ENCODE measurements around the gene XAB2.
A peak's percentile ranks its signal among the peaks of the same experiment; 100 is the strongest.

XAB2 gene

DNA sequence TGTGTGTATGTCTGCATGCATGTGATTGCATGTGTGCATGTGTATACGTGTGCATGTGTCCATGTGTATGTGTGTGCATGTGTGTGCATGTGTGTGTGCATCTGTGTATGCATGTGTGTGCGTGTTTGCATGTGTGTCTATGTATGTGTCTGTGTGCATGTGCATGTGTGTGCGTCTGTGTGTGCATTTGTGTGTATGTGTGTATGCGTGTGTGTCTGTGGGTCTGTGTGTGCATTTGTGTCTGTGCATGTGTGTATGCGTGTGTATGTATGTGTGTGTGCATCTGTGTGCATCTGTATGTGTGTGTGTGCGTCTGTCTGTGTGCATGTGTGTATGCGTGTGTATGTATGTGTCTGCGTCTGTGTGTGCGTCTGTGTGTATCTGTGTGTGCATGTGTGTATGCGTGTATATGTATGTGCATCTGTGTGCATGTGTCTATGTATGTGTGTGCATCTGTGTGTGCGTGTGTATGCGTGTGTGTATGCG is 10.6 kb upstream of the XAB2 start:
- no peak for DNase-seq (ENCODE audit: insufficient read length)
- TF ChIP-seq POLR2AphosphoS5 (IDR thresholded peaks at IDR 0.05; ENCODE audit: low read depth, low read length) (peak; percentile 52; the same call in 1 of the 2 replicates), TAF1 (IDR thresholded peaks at IDR 0.05; ENCODE audit: borderline replicate concordance, low read depth, low read length) (no peak)
- peak; percentile 87 for FAIRE-seq

DNA sequence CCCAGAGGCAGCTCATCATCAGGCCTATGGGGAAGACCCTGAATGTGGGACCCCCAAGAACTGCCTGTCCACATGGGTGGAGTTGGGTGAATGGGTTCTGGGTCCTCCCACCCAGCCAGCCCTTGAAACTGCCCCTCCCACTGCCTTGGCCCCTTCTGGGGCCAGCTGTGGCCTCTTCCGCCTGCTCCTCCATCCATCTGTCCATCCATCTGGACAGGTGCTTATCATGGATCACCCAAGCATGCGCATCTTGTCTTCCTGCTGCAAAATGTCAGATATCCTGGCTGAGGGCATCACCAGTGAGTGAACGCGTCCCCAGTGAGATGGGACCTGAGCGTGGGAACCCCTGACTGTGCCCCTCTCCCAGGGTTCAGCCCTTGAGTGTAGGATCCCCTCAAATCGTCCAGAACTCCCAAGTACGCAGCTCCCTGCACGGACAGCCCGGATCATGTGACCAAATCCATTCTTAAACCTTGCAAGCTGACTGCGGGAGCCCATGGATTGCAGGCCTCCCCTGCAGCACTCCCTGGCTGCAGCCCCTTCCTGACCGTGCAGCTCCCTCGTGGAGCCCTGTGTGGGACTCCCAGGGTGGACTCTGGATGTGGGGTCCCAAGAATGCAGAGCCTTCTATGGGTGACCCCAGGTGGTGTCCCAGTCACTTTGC is 9.6 kb upstream of the XAB2 start:
- TF ChIP-seq POLR2AphosphoS5 (IDR thresholded peaks at IDR 0.05; ENCODE audit: low read depth, low read length) (0 out of 2 replicates have a peak, but pooled peaks have one; percentile 18), POLR2A (IDR thresholded peaks at IDR 0.05; ENCODE audit: low read depth, low read length) (no peak)
- FAIRE-seq (no peak), DNase-seq (ENCODE audit: insufficient read length) (no peak)

DNA sequence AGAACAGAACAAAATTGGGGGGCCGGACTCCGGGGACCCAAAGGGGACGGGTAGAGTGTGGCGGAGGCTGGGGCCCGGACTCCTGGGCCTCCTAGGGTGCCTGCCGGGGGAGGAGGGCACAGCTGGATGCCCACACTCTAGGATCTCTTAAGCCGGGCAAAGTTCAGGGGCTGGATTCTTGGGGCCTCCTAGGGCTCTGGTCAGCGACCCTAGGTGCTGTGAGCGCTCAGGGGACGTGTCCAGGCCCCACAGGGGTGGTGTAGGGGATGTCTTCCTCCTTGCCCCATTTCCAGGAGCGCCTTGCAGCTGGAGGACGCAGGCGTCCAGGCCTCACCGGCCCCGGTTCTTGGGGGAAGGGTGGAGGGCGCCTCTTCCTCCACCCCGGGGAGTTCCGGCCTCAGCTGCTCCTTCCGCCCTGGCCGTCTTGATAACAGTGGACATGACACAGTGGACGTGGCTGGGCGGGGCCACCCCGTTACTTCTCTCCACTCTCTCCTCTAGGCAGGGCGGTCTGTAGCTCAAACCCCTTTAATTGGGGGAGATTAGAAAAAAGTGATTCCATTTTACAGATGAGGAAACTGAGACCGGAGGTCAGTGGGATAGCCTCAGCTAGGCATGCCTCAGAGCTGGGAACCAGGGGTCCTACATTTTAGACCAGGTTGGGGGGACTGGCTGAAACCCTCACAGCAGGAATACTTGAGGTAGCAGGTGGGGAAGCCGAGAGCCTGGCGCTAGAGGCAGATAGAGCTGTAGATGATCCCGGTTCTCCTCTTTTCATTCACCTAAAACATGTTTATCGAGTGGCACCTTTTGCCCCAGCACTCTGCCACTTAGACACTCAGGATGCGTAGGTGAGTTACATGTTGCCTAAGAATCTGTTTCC is 8.3 kb upstream of the XAB2 start:
- FAIRE-seq = peak; percentile 78
- TF ChIP-seq POLR2A (IDR thresholded peaks at IDR 0.05; ENCODE audit: low read depth, low read length) = no peak
- no peak for TF ChIP-seq TAF1 (IDR thresholded peaks at IDR 0.05; ENCODE audit: borderline replicate concordance, low read depth, low read length)
- no peak; the same call in 1 of the 2 replicates for TF ChIP-seq POLR2AphosphoS5 (IDR thresholded peaks at IDR 0.05; ENCODE audit: low read depth, low read length)
- no peak for DNase-seq (ENCODE audit: insufficient read length)

DNA sequence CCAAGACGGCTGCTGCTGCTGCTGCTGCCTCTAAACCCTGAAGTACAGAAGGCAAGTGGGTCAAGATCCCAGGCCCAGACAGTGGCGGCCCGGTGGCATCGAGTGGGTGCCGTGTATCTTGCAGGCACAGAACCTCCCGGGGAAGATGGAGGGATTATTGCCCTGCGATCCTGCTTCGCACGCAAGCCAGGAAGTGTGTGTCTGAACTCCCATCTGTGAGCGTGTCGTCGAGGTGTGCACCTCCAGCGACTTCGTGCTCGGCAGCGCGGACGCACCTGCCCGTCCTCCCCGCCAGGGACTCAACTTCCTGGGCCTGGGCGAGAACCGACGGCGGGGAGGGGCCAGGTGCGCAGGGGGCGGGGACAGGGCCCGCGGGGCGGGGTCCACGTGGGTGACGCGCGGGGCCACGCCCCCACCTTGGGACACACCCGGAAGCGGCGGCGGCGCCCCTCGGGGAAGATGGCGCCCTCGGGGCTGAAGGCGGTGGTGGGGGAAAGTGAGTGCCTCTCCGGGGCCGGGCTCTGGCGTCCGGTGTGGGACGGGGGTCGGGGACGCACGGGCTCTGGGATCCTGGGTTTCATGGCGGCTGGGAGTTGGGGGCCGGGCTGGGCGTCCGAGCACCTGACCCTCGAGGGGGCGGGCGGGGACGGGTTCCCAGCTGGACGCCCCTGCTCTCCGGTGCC is 7.5 kb upstream of the XAB2 start, which contains the start of gene STXBP2:
Gene STXBP2 (plus strand): TSS at position 420 of the 683 bp plus-strand sequence. CDS start 40 bp downstream, at position 460.
- TF ChIP-seq POLR2AphosphoS5 (IDR thresholded peaks at IDR 0.05; ENCODE audit: low read depth, low read length) (peak; percentile 63), POLR2A (IDR thresholded peaks at IDR 0.05; ENCODE audit: low read depth, low read length) (peak; percentile 82; the same call in 1 of the 2 replicates), TAF1 (IDR thresholded peaks at IDR 0.05; ENCODE audit: borderline replicate concordance, low read depth, low read length) (peak; percentile 88)
- DNase-seq (ENCODE audit: insufficient read length) (peak; percentile 99), FAIRE-seq (peak; percentile 97)

DNA sequence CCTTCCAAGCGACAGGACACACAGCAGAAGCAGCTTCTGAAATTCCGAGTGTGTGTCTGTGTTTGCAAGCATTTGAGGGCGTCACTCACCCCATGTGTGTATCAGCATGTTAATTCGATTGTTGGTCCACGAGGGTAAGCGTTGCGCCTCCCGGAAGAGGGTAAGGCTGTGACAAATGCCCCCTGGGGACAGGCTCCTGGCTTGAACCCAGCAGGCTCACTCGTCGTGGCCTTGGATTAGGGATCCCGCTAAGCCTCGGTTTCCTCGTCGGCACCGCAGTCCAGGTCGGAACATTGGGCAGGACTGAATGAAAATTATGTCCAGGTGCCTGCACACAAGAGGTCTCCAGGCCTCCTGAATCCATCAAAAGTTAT is 7.0 kb upstream of the XAB2 start:
- TF ChIP-seq POLR2AphosphoS5 (IDR thresholded peaks at IDR 0.05; ENCODE audit: low read depth, low read length) = no peak
- TF ChIP-seq POLR2A (IDR thresholded peaks at IDR 0.05; ENCODE audit: low read depth, low read length) = no peak
- TF ChIP-seq TAF1 (IDR thresholded peaks at IDR 0.05; ENCODE audit: borderline replicate concordance, low read depth, low read length) = no peak
- no peak for FAIRE-seq
- DNase-seq (ENCODE audit: insufficient read length) = no peak

DNA sequence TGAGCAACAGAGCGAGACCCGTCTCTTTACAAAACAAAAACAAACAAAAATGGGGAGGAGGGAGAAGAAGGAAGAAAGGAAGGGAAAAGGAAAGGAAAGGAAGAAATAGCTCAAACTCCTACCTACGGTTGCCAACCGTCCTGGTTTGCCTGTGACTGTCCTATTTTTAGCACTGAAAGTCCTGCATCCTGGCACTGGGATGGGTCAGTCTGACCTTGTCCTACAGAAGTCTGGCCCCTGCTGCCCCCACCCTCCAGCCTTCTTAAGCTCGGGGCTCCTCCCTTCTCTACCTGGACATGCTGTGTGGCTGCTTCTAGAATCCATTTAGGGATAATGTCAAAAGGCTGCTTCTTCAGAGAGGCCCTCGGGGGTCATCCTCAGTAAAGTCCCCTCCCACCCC is 6.3 kb upstream of the XAB2 start:
- TF ChIP-seq TAF1 (IDR thresholded peaks at IDR 0.05; ENCODE audit: borderline replicate concordance, low read depth, low read length) (no peak), POLR2A (IDR thresholded peaks at IDR 0.05; ENCODE audit: low read depth, low read length) (no peak), POLR2AphosphoS5 (IDR thresholded peaks at IDR 0.05; ENCODE audit: low read depth, low read length) (no peak)
- DNase-seq (ENCODE audit: insufficient read length) (no peak), FAIRE-seq (no peak)

DNA sequence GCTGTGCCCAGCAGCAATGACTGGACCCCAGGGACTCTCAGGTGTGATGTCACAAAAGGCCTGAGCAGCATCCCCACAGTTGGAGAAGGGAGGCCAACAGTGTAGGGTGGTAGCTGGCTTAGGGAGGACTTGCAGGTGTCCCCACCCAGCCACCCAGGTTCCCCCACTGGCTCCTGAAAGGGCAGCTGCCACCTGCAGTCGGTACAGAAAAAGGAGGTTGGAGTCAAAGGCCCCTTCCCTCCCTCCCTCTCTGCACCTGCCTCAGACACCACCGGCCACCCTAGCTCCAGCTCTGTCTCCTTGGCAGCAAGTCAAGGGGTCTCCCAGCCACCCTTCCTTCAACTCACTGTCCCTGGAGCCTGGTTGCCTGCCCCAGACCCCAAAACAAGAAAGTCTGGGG is 4.4 kb upstream of the XAB2 start, which contains the start of gene PCP2:
Gene PCP2 (minus strand): TSS at position 22 of the 400 bp plus-strand sequence. CDS start 262 bp downstream, outside the sequence.
- no peak for TF ChIP-seq POLR2A (IDR thresholded peaks at IDR 0.05; ENCODE audit: low read depth, low read length)
- no peak for TF ChIP-seq POLR2AphosphoS5 (IDR thresholded peaks at IDR 0.05; ENCODE audit: low read depth, low read length)
- TF ChIP-seq TAF1 (IDR thresholded peaks at IDR 0.05; ENCODE audit: borderline replicate concordance, low read depth, low read length) = no peak
- DNase-seq (ENCODE audit: insufficient read length) (no peak), FAIRE-seq (no peak)

DNA sequence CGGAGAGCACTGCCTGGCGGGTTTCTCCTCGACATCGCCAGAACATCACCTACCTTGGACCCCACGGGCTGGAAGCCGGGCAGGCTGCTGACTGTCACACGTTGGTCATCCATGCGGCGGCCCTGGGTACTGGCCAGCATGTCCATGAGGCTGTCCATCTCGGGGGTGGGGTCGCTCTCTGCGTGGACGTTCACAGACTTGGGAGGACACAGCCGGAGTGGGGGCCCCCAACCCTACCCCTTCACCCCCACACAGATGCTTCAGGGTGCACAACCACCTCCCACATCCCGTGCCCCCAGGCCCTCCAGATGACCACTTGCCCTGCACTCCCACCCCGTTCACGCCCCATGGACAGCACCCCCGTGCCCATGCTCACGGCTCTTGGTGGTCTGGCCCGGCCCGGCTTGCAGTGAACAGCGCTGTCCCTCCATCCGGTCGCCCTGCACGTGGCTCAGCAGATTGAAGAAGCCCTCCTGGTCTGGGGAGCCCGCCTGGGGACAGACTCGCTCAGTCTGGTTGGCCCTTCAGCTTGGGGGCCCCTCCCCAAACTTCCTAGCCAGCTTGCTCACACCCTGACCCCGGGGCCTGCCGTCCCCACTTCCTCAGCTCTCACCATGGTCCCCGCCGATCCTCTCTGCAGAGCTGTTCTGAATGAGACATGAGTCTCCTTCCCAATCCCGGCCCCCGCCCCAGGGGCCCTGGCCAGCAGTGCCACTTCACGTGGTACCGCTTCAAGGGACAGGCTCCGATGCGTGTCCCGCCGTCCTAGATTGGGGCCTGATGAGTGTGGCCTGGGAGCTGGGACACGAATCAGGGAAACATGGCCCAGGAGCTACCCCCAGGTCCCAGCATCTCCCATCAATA is 3.2 kb upstream of the XAB2 start:
- 0 out of 2 replicates have a peak, but pooled peaks have one; percentile 46 for TF ChIP-seq POLR2A (IDR thresholded peaks at IDR 0.05; ENCODE audit: low read depth, low read length)
- TF ChIP-seq TAF1 (IDR thresholded peaks at IDR 0.05; ENCODE audit: borderline replicate concordance, low read depth, low read length) = no peak
- TF ChIP-seq POLR2AphosphoS5 (IDR thresholded peaks at IDR 0.05; ENCODE audit: low read depth, low read length) = no peak
- FAIRE-seq = no peak

DNA sequence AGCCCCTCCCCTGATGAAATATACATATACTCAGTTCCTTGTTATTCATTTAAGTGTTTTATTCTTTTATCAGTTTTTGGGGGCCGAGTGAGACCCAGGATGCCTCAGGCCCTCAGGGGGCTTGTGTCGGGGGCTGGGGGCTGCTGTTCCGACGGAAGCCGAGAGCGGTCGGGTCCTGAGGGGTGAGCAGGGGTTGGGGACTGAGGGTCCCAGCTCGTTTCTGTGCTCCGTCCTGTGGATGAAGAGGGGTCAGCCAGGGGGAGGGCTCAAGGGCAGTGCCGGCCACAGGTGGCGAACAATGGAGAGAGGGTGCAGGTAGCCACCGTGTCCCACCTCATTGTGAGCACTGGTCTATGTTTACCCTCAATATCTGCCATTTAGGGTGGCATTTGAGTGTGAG is 2.2 kb upstream of the XAB2 start:
- DNase-seq (ENCODE audit: insufficient read length) (no peak), FAIRE-seq (no peak)
- TF ChIP-seq POLR2A (IDR thresholded peaks at IDR 0.05; ENCODE audit: low read depth, low read length) (no peak), POLR2AphosphoS5 (IDR thresholded peaks at IDR 0.05; ENCODE audit: low read depth, low read length) (no peak), TAF1 (IDR thresholded peaks at IDR 0.05; ENCODE audit: borderline replicate concordance, low read depth, low read length) (no peak)

More for the DNA sequence above, 3.2 kb upstream of the XAB2 start:
- DNase-seq (ENCODE audit: insufficient read length) = no peak

DNA sequence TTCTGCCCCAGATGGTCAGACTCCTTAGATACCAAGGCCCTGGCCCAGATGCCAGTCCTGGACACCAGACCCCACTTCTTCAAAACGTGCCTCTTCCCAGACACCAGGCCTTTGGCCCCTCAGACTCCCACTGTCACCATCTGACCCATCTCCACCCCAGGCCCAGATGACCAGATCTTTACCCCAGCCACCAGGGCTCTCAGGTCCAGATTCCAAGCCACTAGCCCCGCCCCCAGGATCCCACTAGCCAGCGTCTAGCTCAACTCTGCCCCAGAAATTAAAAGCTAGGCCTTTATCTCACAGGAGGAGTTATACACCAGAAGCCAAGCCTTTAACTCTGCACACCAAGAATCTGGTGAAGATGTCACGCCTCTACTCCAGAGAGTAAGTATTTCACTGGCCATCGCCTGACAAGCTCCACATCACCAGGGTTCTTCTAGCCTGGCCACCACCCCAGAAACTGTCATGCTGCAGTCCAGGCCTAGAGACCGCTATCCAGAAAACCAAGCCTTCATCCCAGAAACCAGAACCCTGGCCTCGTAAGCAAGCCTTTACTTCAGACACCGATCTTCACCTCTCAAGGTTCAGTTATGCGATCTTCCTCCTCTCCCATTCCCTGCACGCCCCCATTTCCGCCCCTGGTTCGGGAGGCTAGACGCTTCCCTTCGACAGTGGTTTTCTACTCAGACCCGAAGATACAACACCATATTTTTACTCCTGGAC is 595 bp downstream of the XAB2 start:
- TF ChIP-seq TAF1 (IDR thresholded peaks at IDR 0.05; ENCODE audit: borderline replicate concordance, low read depth, low read length) = no peak
- TF ChIP-seq POLR2A (IDR thresholded peaks at IDR 0.05; ENCODE audit: low read depth, low read length) = no peak
- no peak for TF ChIP-seq POLR2AphosphoS5 (IDR thresholded peaks at IDR 0.05; ENCODE audit: low read depth, low read length)
- no peak for FAIRE-seq
- DNase-seq (ENCODE audit: insufficient read length) = no peak
